Mesendoderm (in vitro differentiated cells): Measurements from ENCODE around the gene GSTA4.
A peak's percentile ranks its signal among the peaks of the same experiment; 100 is the strongest.

Experiments
- DNase-seq: peaks from one replicate; pipeline ENCODE4 v3.0.0; 2013
- H2AK5ac ChIP-seq: 2 replicates; pipeline ENCODE4 v1.6.1; 2013; ENCODE audit warnings: low read length, inconsistent platforms
- H2BK120ac ChIP-seq: 2 replicates; pipeline ENCODE4 v1.6.1; 2013; ENCODE audit warnings: low read depth, mild to moderate bottlenecking, low read length, moderate library complexity, mixed read lengths
- H2BK15ac ChIP-seq: replicated peaks from 2 replicates; pipeline ENCODE4 v1.6.1; 2013; ENCODE audit warnings: low read depth, mild to moderate bottlenecking, moderate library complexity
- H2BK5ac ChIP-seq: 2 replicates; pipeline ENCODE4 v1.6.1; 2013; ENCODE audit warnings: low read length, inconsistent platforms
- H3K18ac ChIP-seq: 2 replicates; pipeline ENCODE4 v1.6.1; 2013; ENCODE audit warnings: mild to moderate bottlenecking, low read length, mixed read lengths
- H3K23ac ChIP-seq: one replicate; pipeline ENCODE4 v1.6.1; 2013; ENCODE audit warnings: low read length
- H3K27ac ChIP-seq: 2 replicates; pipeline ENCODE4 v1.5.1; 2013; ENCODE audit warnings: low read depth, mild to moderate bottlenecking, inconsistent platforms, low read length, moderate library complexity
- H3K27me3 ChIP-seq: 2 replicates; pipeline ENCODE4 v1.6.1; 2013; ENCODE audit warnings: low read length, control low read depth, mild to moderate bottlenecking, inconsistent platforms; ENCODE audit not compliant: insufficient read depth, poor library complexity
- H3K36me3 ChIP-seq: 2 replicates; pipeline ENCODE4 v1.6.1; 2013; ENCODE audit warnings: low read length, inconsistent platforms; ENCODE audit not compliant: control insufficient read depth, insufficient read depth
- H3K4ac ChIP-seq: one replicate; pipeline ENCODE4 v1.6.1; 2013; ENCODE audit warnings: low read depth, mild to moderate bottlenecking, low read length, moderate library complexity
- H3K4me1 ChIP-seq: 2 replicates; pipeline ENCODE4 v1.6.1; 2013; ENCODE audit warnings: low read depth, low read length, inconsistent platforms; ENCODE audit not compliant: control insufficient read depth
- H3K4me2 ChIP-seq: 2 replicates; pipeline ENCODE4 v1.6.1; 2013; ENCODE audit warnings: low read length
- H3K4me3 ChIP-seq: 2 replicates; pipeline ENCODE4 v1.5.1; 2013; ENCODE audit warnings: mild to moderate bottlenecking, low read length
- H3K56ac ChIP-seq: one replicate; pipeline ENCODE4 v1.6.1; 2013; ENCODE audit warnings: low read length
- H3K79me1 ChIP-seq: 2 replicates; pipeline ENCODE4 v1.6.1; 2013; ENCODE audit warnings: low read length, inconsistent platforms
- H3K79me2 ChIP-seq: 2 replicates; pipeline ENCODE4 v1.6.1; 2013; ENCODE audit warnings: mild to moderate bottlenecking, low read length; ENCODE audit not compliant: control insufficient read depth, insufficient read depth
- H3K9ac ChIP-seq: 2 replicates; pipeline ENCODE4 v1.6.1; 2013; ENCODE audit warnings: low read length, inconsistent platforms
- H4K5ac ChIP-seq: one replicate; pipeline ENCODE4 v1.6.1; 2013; ENCODE audit warnings: low read length
- H4K8ac ChIP-seq: one replicate; pipeline ENCODE4 v1.6.1; 2013; ENCODE audit warnings: low read depth, mild to moderate bottlenecking, control low read depth, low read length, moderate library complexity
- WGBS: extraction: QIAGEN DNeasy Blood & Tissue Kit; methylation state at CpG from one replicate; pipeline ENCODE4 v1.1.7; 2013; ENCODE audit warnings: low lambda C conversion rate, missing lambda C conversion rate; ENCODE audit not compliant: insufficient coverage; ENCODE audit errors: extremely low coverage; 5-methylcytosine and 5-hydroxymethylcytosine counted together

The GSTA4 gene

DNA sequence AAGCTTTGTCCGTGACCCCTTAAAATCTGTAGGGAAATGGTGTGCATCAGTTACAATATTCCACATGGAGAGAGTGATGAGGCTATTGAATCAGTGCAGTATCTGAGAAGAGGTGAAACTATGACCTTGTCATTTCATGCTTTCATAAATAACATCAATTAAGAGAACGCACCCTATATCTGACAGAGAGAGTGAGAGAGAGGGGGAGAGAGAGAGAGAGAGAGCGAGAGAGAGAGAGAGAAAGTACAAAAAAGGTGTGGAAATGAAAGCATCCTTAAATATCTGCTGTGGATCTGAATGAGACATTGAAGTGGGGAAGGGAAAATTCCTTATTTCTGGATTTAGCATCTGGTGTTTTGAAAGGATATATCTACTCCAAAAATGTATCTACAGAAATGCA is 12.4 kb downstream of the GSTA4 start:
- no peak overlapping the region for H2BK5ac ChIP-seq
- H4K5ac ChIP-seq: no peak overlapping the region
- no peak overlapping the region for H2BK15ac ChIP-seq
- H3K79me1 ChIP-seq: no peaks in the 10 kb centered on the region
- no peak for DNase-seq
- no peak overlapping the region for H2AK5ac ChIP-seq
- H3K4ac ChIP-seq: no peak overlapping the region
- H3K27ac ChIP-seq: no peak overlapping the region
- H3K79me2 ChIP-seq: no peaks in the 10 kb centered on the region
- no peak overlapping the region for H3K4me3 ChIP-seq
- H3K56ac ChIP-seq: no peak overlapping the region
- H3K23ac ChIP-seq: no peak overlapping the region
- H3K4me1 ChIP-seq: no peaks in the 10 kb centered on the region
- H3K9ac ChIP-seq: no peak overlapping the region
- H4K8ac ChIP-seq: no peak overlapping the region
- no peak overlapping the region for H3K18ac ChIP-seq
- H3K4me2 ChIP-seq: no peak overlapping the region
- peaks cover 4% of the 10 kb centered on the region for H3K36me3 ChIP-seq
- no CpG with 5 or more reads among the region's 3 CpGs for WGBS
- H3K27me3 ChIP-seq: no peaks in the 10 kb centered on the region
- no peak overlapping the region for H2BK120ac ChIP-seq

DNA sequence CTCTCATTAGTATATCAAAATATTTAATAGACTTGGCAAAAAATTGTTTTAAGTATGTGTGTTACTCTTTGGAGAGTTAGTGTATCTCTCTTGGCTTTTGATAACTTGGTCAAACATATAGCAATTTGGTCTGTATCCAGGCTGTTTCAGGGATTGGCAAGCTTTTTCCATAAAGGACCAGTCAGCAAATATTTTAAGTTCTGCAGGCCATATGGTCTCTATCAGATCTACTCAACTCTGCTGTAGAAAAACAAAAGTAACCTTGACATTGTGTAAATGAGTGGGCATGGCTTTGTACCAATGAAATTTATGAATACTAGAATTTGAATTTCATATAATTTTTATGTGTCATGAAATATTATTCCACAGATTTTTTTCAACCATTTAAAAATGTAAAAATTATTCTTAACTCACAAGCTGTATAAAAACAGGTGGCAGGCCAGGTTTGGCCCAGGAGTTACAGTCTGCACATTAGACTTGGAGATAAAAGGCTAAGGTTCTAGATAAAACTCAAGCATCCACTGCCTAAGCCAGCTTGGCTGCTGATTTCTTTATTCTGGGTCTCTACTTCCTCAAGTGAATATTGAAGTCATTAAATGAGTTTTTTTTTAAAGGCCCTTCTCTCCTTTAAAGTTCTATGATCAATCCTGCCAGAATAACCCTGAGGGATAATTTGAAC is 13.7 kb downstream of the GSTA4 start:
- H3K36me3 ChIP-seq: peaks cover 4% of the 10 kb centered on the region
- no peak overlapping the region for H3K4me2 ChIP-seq
- H3K27ac ChIP-seq: no peak overlapping the region
- no peak overlapping the region for H3K4me3 ChIP-seq
- H2BK120ac ChIP-seq: no peak overlapping the region
- no peak overlapping the region for H2BK15ac ChIP-seq
- no peak for DNase-seq
- no peak overlapping the region for H3K56ac ChIP-seq
- no peak overlapping the region for H2AK5ac ChIP-seq
- no peak overlapping the region for H2BK5ac ChIP-seq
- H3K9ac ChIP-seq: no peak overlapping the region
- H3K18ac ChIP-seq: no peak overlapping the region
- H3K4ac ChIP-seq: no peak overlapping the region
- H3K4me1 ChIP-seq: no peaks in the 10 kb centered on the region
- no peak overlapping the region for H4K8ac ChIP-seq
- H3K79me1 ChIP-seq: no peaks in the 10 kb centered on the region
- no peaks in the 10 kb centered on the region for H3K27me3 ChIP-seq
- H3K23ac ChIP-seq: no peak overlapping the region
- no peaks in the 10 kb centered on the region for H3K79me2 ChIP-seq
- H4K5ac ChIP-seq: no peak overlapping the region

DNA sequence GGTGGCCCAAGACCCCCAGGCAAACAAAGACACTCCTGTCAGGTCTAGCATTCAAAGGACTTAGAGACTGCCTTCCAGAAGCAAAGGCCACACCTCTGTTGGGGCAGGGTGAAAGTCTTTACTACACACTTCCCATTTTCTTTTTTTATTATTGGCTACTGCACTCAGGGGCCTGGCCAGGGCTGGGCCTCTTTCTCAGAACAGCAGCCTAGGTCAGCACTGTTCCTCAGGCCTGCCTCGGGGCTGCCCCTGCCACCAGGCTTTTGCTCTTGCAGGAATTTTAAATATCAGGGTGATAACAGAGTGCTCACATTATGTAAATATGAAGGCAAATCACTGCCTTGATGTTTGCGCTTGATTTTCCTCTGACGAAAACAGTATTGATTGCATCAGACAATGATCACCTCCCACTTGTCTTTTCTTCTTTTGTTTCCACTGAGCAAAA is 18.5 kb downstream of the GSTA4 start:
- Histone ChIP-seq H3K4ac (peak overlapping the region; percentile 70), H3K56ac (no peak overlapping the region), H3K27me3 (no peaks in the 10 kb centered on the region)

DNA sequence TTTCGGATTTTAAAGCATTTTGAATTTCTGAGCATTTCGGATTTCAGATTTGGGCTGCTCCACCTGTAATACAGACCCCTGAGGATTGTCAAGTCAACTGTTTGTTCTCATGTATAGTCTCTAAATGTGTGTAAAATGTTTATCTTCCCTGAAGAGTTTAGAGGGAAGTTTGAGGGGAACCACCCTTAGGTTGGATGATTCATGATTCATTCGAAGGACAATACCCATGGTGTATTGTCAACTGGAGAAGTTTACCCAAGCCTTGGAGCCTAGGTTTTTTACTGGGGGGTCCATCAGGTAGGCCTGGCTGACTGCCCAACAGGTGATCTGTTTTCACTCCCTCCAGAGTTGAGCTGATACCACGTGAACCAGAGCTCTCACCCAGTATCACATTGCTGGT is 18.9 kb downstream of the GSTA4 start:
- Histone ChIP-seq H3K23ac (no peak overlapping the region), H3K4me1 (peaks cover 1% of the 10 kb centered on the region), H2BK5ac (no peak overlapping the region), H3K36me3 (no peaks in the 10 kb centered on the region), H3K4ac (peak overlapping the region; percentile 70), H3K4me2 (no peak overlapping the region), H2BK15ac (no peak overlapping the region), H3K79me1 (no peaks in the 10 kb centered on the region), H3K18ac (peak overlapping the region; percentile 8), H4K5ac (no peak overlapping the region), H2BK120ac (peak overlapping the region; percentile 2), H3K27ac (no peak overlapping the region), H4K8ac (no peak overlapping the region), H3K27me3 (no peaks in the 10 kb centered on the region), H3K4me3 (no peak overlapping the region), H3K56ac (no peak overlapping the region), H3K9ac (no peak overlapping the region), H2AK5ac (no peak overlapping the region), H3K79me2 (no peaks in the 10 kb centered on the region)
- DNase-seq: no peak
- WGBS: no CpG with 5 or more reads among the region's 4 CpGs

More for the DNA sequence above, 18.5 kb downstream of the GSTA4 start:
- no peak overlapping the region for H3K4me2 ChIP-seq
- peaks cover 1% of the 10 kb centered on the region for H3K4me1 ChIP-seq
- peak overlapping the region; percentile 11 for H3K9ac ChIP-seq
- H2BK15ac ChIP-seq: peak overlapping the region; percentile 46
- no CpG with 5 or more reads among the region's 3 CpGs for WGBS
- no peak overlapping the region for H2AK5ac ChIP-seq
- H3K79me2 ChIP-seq: no peaks in the 10 kb centered on the region
- H4K8ac ChIP-seq: no peak overlapping the region
- peak overlapping the region; percentile 2 for H2BK120ac ChIP-seq
- H3K36me3 ChIP-seq: no peaks in the 10 kb centered on the region
- no peak overlapping the region for H4K5ac ChIP-seq
- H3K18ac ChIP-seq: peak overlapping the region; percentile 8
- no peaks in the 10 kb centered on the region for H3K79me1 ChIP-seq
- no peak overlapping the region for H3K4me3 ChIP-seq
- DNase-seq: peak; percentile 63
- no peak overlapping the region for H3K27ac ChIP-seq
- H2BK5ac ChIP-seq: no peak overlapping the region
- H3K23ac ChIP-seq: no peak overlapping the region

DNA sequence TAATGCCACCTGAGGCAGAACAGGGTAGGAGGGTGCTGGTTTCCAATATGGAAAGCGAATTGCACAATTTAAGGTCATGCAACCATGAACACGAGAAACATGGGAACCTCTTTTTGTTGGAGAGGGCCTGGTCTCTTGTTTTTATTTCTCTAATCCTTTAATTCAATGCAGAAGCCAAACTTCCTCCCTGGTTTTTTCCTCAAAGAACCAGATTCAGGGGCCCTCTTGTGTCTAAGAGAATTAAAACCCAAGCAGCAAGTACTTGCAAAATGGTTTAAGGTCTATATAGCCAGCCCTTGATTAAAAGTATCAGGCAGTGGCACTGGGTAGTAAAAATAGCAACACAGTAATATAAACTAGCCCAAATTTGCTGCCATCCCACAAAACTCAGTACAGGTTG is 19.5 kb downstream of the GSTA4 start:
- Histone ChIP-seq H3K4ac (no peak overlapping the region), H3K4me3 (no peak overlapping the region), H3K79me2 (no peaks in the 10 kb centered on the region), H3K79me1 (no peaks in the 10 kb centered on the region), H2AK5ac (no peak overlapping the region), H3K9ac (no peak overlapping the region), H2BK5ac (no peak overlapping the region), H4K8ac (peak overlapping the region; percentile 40), H3K27me3 (no peaks in the 10 kb centered on the region), H4K5ac (no peak overlapping the region), H3K4me1 (peaks cover 1% of the 10 kb centered on the region), H3K27ac (no peak overlapping the region), H2BK15ac (no peak overlapping the region), H3K36me3 (no peaks in the 10 kb centered on the region), H3K4me2 (no peak overlapping the region), H3K56ac (peak overlapping the region; percentile 50), H2BK120ac (no peak overlapping the region), H3K23ac (no peak overlapping the region), H3K18ac (no peak overlapping the region)
- no CpG with 5 or more reads among the region's 2 CpGs for WGBS
- DNase-seq: peak; percentile 17

DNA sequence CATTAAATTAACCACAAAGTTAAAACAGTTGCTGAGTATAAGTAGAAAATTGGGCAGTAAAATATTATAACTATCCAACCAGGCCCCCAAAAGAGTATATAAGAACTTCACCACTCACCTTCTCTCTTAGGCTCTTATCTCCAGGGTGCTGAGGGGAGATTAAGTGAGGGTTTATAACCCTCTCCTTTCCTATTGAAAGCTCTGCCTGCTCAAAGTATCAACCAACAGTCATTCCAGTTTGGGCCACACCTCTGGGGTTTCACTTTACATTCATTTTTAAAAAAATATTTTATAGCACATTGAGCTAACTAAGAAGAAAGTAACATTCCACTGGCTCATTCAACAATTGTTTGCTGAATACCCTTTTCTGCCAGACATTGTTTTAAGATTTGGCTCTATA is 22.1 kb downstream of the GSTA4 start:
- Histone ChIP-seq H2BK120ac (no peak overlapping the region), H3K9ac (no peak overlapping the region)

More for the DNA sequence above, 22.1 kb downstream of the GSTA4 start:
- Histone ChIP-seq H3K4ac (no peak overlapping the region), H3K4me2 (no peak overlapping the region), H3K79me1 (no peaks in the 10 kb centered on the region), H3K4me3 (no peak overlapping the region), H3K27me3 (no peaks in the 10 kb centered on the region), H3K27ac (no peak overlapping the region), H3K23ac (no peak overlapping the region), H3K18ac (no peak overlapping the region), H3K36me3 (no peaks in the 10 kb centered on the region), H2BK5ac (no peak overlapping the region), H2BK15ac (no peak overlapping the region), H3K79me2 (no peaks in the 10 kb centered on the region), H3K56ac (no peak overlapping the region), H3K4me1 (peaks cover 1% of the 10 kb centered on the region), H4K8ac (no peak overlapping the region), H2AK5ac (no peak overlapping the region), H4K5ac (no peak overlapping the region)
- no peak for DNase-seq
